ENCODE data around the gene CCDC134. TPM values are rescaled to one million over a fixed set of nuclear protein-coding genes. Genes with fewer than 3 reads are reported as not detected.
A peak's percentile ranks its signal among the peaks of the same experiment; 100 is the strongest.

The CCDC134 gene
- total and polyA plus RNA-seq, 2 of the 8 experiments (the other 6 are each of a cell fraction or from before 2014, with no cell fraction given): 7.7 to 20.0 TPM

DNA sequence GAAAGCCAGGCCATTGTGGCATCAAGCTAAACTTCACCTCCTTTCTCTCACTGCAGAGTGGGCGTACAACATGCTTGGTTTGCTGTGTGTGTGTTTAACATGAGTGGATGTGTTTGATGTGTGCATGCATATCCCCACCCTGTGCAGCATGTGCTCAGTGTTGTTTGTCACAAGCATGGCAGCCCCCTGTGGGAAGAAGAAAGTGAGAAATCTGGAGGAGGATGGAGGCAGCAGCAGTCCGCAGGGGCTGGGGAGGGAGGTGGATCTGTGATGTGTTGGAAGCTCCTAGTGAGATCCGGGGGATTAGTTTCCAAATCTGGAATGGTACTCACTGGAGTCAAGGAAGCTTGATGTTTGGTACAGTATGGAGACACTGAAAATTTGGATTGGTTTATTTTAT, 24.1 kb upstream of the CCDC134 start:
- no peak overlapping the region for H3K4me2 ChIP-seq (ENCODE audit: insufficient read depth in 1 of 2, low read depth in 2 of 2, low read length in 2 of 2)
- H3K4me3 ChIP-seq (ENCODE audit: extremely low read depth in 1 of 4, insufficient read depth in 2 of 4, low read depth in 3 of 4, low read length in 4 of 4): no peak overlapping the region
- H2BK12ac ChIP-seq (ENCODE audit: low read depth, low read length): peak overlapping the region; percentile 5; the same call in 1 of the 2 replicates
- ChIA-PET POLR2A (ENCODE audit: partially characterized antibody) (interaction anchor here (3.1 kb wide), 1 partner anchor 24 kb away, joined by 10 read pairs; the partner anchor contains the start of gene CCDC134), CTCF (ENCODE audit: partially characterized antibody) (interaction anchor here (1.0 to 4.2 kb wide), 6 partner anchors 10 to 243 kb away, joined by 3 to 22 read pairs (median 6); no protein-coding TSS in a partner anchor)
- FAIRE-seq (no peak), DNase-seq (ENCODE audit: low read depth in 1 of 2, low spot score in 2 of 2) (no peak)
- H2BK20ac ChIP-seq (ENCODE audit: low read length): no peak overlapping the region
- H2BK15ac ChIP-seq (ENCODE audit: low read length): no peak overlapping the region
- H3K23me2 ChIP-seq (ENCODE audit: low read depth, low read length): no peaks in the 10 kb centered on the region
- no peak overlapping the region for H4K5ac ChIP-seq (ENCODE audit: insufficient read length, low read depth, low read length)
- no peaks in the 10 kb centered on the region for H3K4me1 ChIP-seq (replicated peaks in 1 of 4; ENCODE audit: control insufficient read depth in 3 of 4, insufficient read depth in 4 of 4, low read length in 3 of 4)
- H2BK120ac ChIP-seq (replicated peaks; ENCODE audit: low read depth, low read length): no peak overlapping the region
- 92% methylated on average over 3 of the region's 3 CpGs; no CpG with 5 or more reads in 1 of the 2 experiments for WGBS, 2 experiments (ENCODE audit: extremely low coverage in 1 of 2, insufficient coverage in 1 of 2, insufficient read length in 1 of 2, insufficient replicate concordance in 2 of 2, low coverage in 1 of 2, low lambda C conversion rate in 2 of 2, missing lambda C conversion rate in 1 of 2)
- peak overlapping the region; percentile 93 for H2AFZ ChIP-seq (ENCODE audit: low read length)
- no peak overlapping the region for H2AK5ac ChIP-seq (ENCODE audit: low read depth, low read length)
- H3K36me3 ChIP-seq (ENCODE audit: control insufficient read depth in 2 of 4, insufficient read depth in 4 of 4, low read length in 3 of 4): no peaks in the 10 kb centered on the region
- no peaks in the 10 kb centered on the region for H3K79me1 ChIP-seq (ENCODE audit: low read depth, low read length)
- no peaks in the 10 kb centered on the region for H4K20me1 ChIP-seq (replicated peaks in 1 of 2; ENCODE audit: control insufficient read depth in 1 of 2, insufficient read depth in 2 of 2, low read length in 2 of 2)
- no peaks in the 10 kb centered on the region for H3K27me3 ChIP-seq (replicated peaks in 1 of 4; ENCODE audit: control insufficient read depth in 3 of 4, extremely low read depth in 1 of 4, insufficient read depth in 3 of 4, low read length in 3 of 4)
- no peaks in the 10 kb centered on the region for H3K9me3 ChIP-seq (ENCODE audit: insufficient read depth in 2 of 2, low read depth in 1 of 2, low read length in 1 of 2)
- H3K79me2 ChIP-seq (ENCODE audit: control insufficient read depth in 1 of 2, insufficient read depth in 2 of 2, low read length in 2 of 2): no peaks in the 10 kb centered on the region
- no peak overlapping the region for H2BK5ac ChIP-seq (ENCODE audit: low read depth, low read length)
- H3K18ac ChIP-seq (ENCODE audit: extremely low read depth, low read length): no peak overlapping the region
- no peak overlapping the region for H4K8ac ChIP-seq (ENCODE audit: extremely low read depth, insufficient read depth, low read length)
- no peak overlapping the region for H4K91ac ChIP-seq (replicated peaks; ENCODE audit: insufficient read length, low read length)
- no peak overlapping the region for H3K4ac ChIP-seq (replicated peaks; ENCODE audit: insufficient read length, low read depth, low read length)
- H3K27ac ChIP-seq (ENCODE audit: low read depth, low read length): no peak overlapping the region
- no peak overlapping the region for H3K56ac ChIP-seq (replicated peaks; ENCODE audit: insufficient read length, low read depth, low read length)
- no peak overlapping the region for H3K23ac ChIP-seq (ENCODE audit: insufficient read length)
- H3K14ac ChIP-seq (ENCODE audit: insufficient read length): no peak overlapping the region
- no peak overlapping the region for H3K9ac ChIP-seq (replicated peaks in 1 of 4; ENCODE audit: extremely low read depth in 1 of 4, low read depth in 3 of 4, low read length in 3 of 4)
- TF ChIP-seq SAP30 (IDR thresholded peaks at IDR 0.05; ENCODE audit: insufficient read depth, insufficient replicate concordance, low read length) (no peak), YY1 (IDR thresholded peaks at IDR 0.05; ENCODE audit: low read depth, low read length) (no peak), NANOG (IDR thresholded peaks at IDR 0.05; ENCODE audit: insufficient read depth, low read depth, low read length, poor library complexity, severe bottlenecking) (no peak), JUN (IDR thresholded peaks at IDR 0.05; ENCODE audit: low read depth, low read length) (no peak), KDM4A (IDR thresholded peaks at IDR 0.05; ENCODE audit: low read depth, low read length, severe bottlenecking) (no peak), EP300 (IDR thresholded peaks at IDR 0.05; ENCODE audit: borderline replicate concordance in 1 of 2, low read depth in 2 of 2, low read length in 2 of 2) (no peak), CHD1 (IDR thresholded peaks at IDR 0.05; ENCODE audit: low read depth, low read length) (no peak), BCL11A (IDR thresholded peaks at IDR 0.05; ENCODE audit: low read depth in 2 of 2, low read length in 2 of 2) (no peak), KDM5A (IDR thresholded peaks at IDR 0.05; ENCODE audit: low read length) (no peak), SUZ12 (IDR thresholded peaks at IDR 0.05; ENCODE audit: low read length) (no peak), SIX5 (IDR thresholded peaks at IDR 0.05; ENCODE audit: low read depth, low read length) (no peak), POLR2AphosphoS5 (IDR thresholded peaks at IDR 0.05; ENCODE audit: low read depth, low read length) (no peak), CBX5 (IDR thresholded peaks at IDR 0.05; ENCODE audit: low read depth, low read length) (no peak)
- TF ChIP-seq, protein P1, sequence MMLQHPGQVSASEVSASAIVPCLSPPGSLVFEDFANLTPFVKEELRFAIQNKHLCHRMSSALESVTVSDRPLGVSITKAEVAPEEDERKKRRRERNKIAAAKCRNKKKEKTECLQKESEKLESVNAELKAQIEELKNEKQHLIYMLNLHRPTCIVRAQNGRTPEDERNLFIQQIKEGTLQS (IDR thresholded peaks at IDR 0.05; ENCODE audit: insufficient read depth, low read depth, low read length): no peak

Measured in H1 (cell line).